Left lung (tissue), 10 donors: Measurements from ENCODE around the gene RARB. TPM values are rescaled to one million over a fixed set of nuclear protein-coding genes. Genes with fewer than 3 reads are reported as not detected.

Source experiments
- ATAC-seq: fragments of 200-7000 bp; cut with Tn5 transposase; one replicate; pipeline ENCODE4 v1.9.1; 2020; ENCODE audit warnings: moderate library complexity
- DNase-seq, 4 donors: peaks; one replicate each; pipeline ENCODE4 v3.0.0-alpha.2; 2013 to 2020
- H3K27ac ChIP-seq, 2 donors: fragments of 200-600 bp; sonication (generic) in 1 of 2; one replicate each; pipeline versions ENCODE4 v1.5.0 to v1.8.0; 2020 to 2021
- H3K27me3 ChIP-seq, 2 donors: fragments of 200-600 bp; sonication (generic) in 1 of 2; one replicate each; pipeline versions ENCODE4 v1.5.0 to v1.8.0; 2020 to 2021
- H3K36me3 ChIP-seq, 2 donors: fragments of 200-600 bp; sonication (generic) in 1 of 2; one replicate each; pipeline versions ENCODE4 v1.5.0 to v1.8.0; 2020 to 2021
- H3K4me1 ChIP-seq, 2 donors: fragments of 200-600 bp; one replicate each; pipeline ENCODE4 v1.8.0; 2021
- H3K4me3 ChIP-seq, 2 donors: fragments of 200-600 bp; sonication (generic) in 1 of 2; one replicate each; pipeline versions ENCODE4 v1.5.0 to v1.8.0; 2020 to 2021; ENCODE audit warnings: mild to moderate bottlenecking in 1 of 2
- H3K9me3 ChIP-seq, 2 donors: fragments of 200-600 bp; sonication (generic) in 1 of 2; one replicate each; pipeline versions ENCODE4 v1.5.0 to v1.8.0; 2020 to 2021
- CTCF ChIP-seq, 2 donors: fragments of 200-600 bp; sonication (generic) in 1 of 2; IDR thresholded peaks; one replicate each; pipeline versions ENCODE4 v1.5.0 to v1.8.0; 2021; ENCODE audit warnings: antibody characterized with exemption in 2 of 2
- intact Hi-C, 2 donors: fragments of 100-400 bp; cut with DNase I; formaldehyde crosslinking; loops; one replicate each; pipeline versions ENCODE4 v1.11.2 to v1.14.2; 2022
- polyA plus RNA-seq, 6 donors: library from polyadenylated mRNA; unstranded; fragments of 120-200 nt; gene quantifications; one replicate each; pipeline ENCODE4 v1.2.1, GENCODE V29; 2013; ENCODE audit not compliant: insufficient read length in 6 of 6
- total RNA-seq, 2 donors: library from RNA; stranded (reverse); fragmentation: NEBNext Ultra II Directional; extraction: Animal tissue kit (Norgen Biotek cat#: 25700); gene quantifications; one replicate each; pipeline ENCODE4 v1.2.1, GENCODE V29; 2021
- donor health status: DM: no; HTN: yes; CAD: no.
- donor health status: DM: no; HTN: no; CAD: no.

RARB gene
- total and polyA plus RNA-seq, 8 donors: 4.1 to 40.1 (median 33.3) TPM

- ATAC-seq: no peak
- intact Hi-C loops: no loop called here
- H3K9me3 ChIP-seq: no peaks in the 10 kb centered on the region
Observed at GRCh38 chr3:25555695-25556437, 127.8 kb downstream of the RARB start.

GRCh38 chr3:25556447-25556846 lies 128.4 kb downstream of the RARB start:
- no peak for TF ChIP-seq CTCF (IDR thresholded peaks at IDR 0.05)
- H3K36me3 ChIP-seq: no peaks in the 10 kb centered on the region
- no peak for DNase-seq
- intact Hi-C loops: no loop called here
- no peaks in the 10 kb centered on the region for H3K27me3 ChIP-seq
- no peak overlapping the region for H3K27ac ChIP-seq
- no peak for ATAC-seq
- H3K4me1 ChIP-seq: peaks cover 5 to 13% of the 10 kb centered on the region in 2 donors
- H3K4me3 ChIP-seq: no peak overlapping the region
- no peaks in the 10 kb centered on the region for H3K9me3 ChIP-seq

More at GRCh38 chr3:25555695-25556437, 127.8 kb downstream of the RARB start:
- TF ChIP-seq CTCF (IDR thresholded peaks at IDR 0.05): no peak
- H3K27ac ChIP-seq: no peak overlapping the region
- no peak overlapping the region for H3K4me3 ChIP-seq
- H3K36me3 ChIP-seq: no peaks in the 10 kb centered on the region
- DNase-seq: no peak
- H3K4me1 ChIP-seq: peaks cover 5 to 13% of the 10 kb centered on the region in 2 donors
- no peaks in the 10 kb centered on the region for H3K27me3 ChIP-seq

GRCh38 chr3:25557694-25558093 lies 129.6 kb downstream of the RARB start:
- H3K27me3 ChIP-seq: no peaks in the 10 kb centered on the region
- peaks cover 5 to 13% of the 10 kb centered on the region in 2 donors for H3K4me1 ChIP-seq
- no peaks in the 10 kb centered on the region for H3K9me3 ChIP-seq
- H3K4me3 ChIP-seq: no peak overlapping the region
- H3K27ac ChIP-seq: peak overlapping the region in 1 of 2 donors; percentile 53
- H3K36me3 ChIP-seq: no peaks in the 10 kb centered on the region
- peak; percentile 65 for ATAC-seq
- TF ChIP-seq CTCF (IDR thresholded peaks at IDR 0.05): no peak
- no peak for DNase-seq
- intact Hi-C loops: no loop called here

GRCh38 chr3:25558121-25558520 lies 130.1 kb downstream of the RARB start:
- Histone ChIP-seq H3K36me3 (no peaks in the 10 kb centered on the region), H3K9me3 (no peaks in the 10 kb centered on the region), H3K27me3 (no peaks in the 10 kb centered on the region), H3K4me3 (no peak overlapping the region), H3K27ac (peak overlapping the region in 1 of 2 donors; percentile 24), H3K4me1 (peaks cover 5 to 13% of the 10 kb centered on the region in 2 donors)
- DNase-seq (peak in 2 of 4 donors; percentile 83 to 89), ATAC-seq (peak; percentile 50)
- intact Hi-C loops: no loop called here
- TF ChIP-seq CTCF (IDR thresholded peaks at IDR 0.05): no peak

GRCh38 chr3:25558796-25559195 lies 130.7 kb downstream of the RARB start:
- no peak for DNase-seq
- Histone ChIP-seq H3K36me3 (no peaks in the 10 kb centered on the region), H3K27me3 (no peaks in the 10 kb centered on the region), H3K4me1 (peaks cover 5 to 13% of the 10 kb centered on the region in 2 donors), H3K9me3 (no peaks in the 10 kb centered on the region), H3K4me3 (no peak overlapping the region), H3K27ac (peak overlapping the region in 1 of 2 donors; percentile 24)
- no peak for TF ChIP-seq CTCF (IDR thresholded peaks at IDR 0.05)
- no peak for ATAC-seq
- intact Hi-C loops: no loop called here
